NCI-H69 (cell line): Measurements from ENCODE around the gene CHRM2.

Experiments used
- DNase-seq: peaks from one replicate; lab custom pipeline; 2025; lab: John Stamatoyannopoulos, UW

The CHRM2 gene

GRCh38 chr7:136868496-136869000 lies at the start of gene CHRM2:
Gene CHRM2, plus strand, starts transcription at chr7:136868652. Its CDS starts 146,214 bp downstream, at chr7:137014866.
- DNase-seq = peak; percentile 81

- peak; percentile 55 for DNase-seq
Observed at GRCh38 chr7:136831398-136831797, 37.1 kb upstream of the CHRM2 start.

GRCh38 chr7:136845899-136846465 lies 22.5 kb upstream of the CHRM2 start:
- DNase-seq = no peak

- DNase-seq = no peak
Observed at GRCh38 chr7:136847858-136848257, 20.6 kb upstream of the CHRM2 start.

- no peak for DNase-seq
Observed at GRCh38 chr7:136853654-136854053, 14.8 kb upstream of the CHRM2 start.

GRCh38 chr7:136857573-136857972 lies 10.9 kb upstream of the CHRM2 start:
- no peak for DNase-seq

- no peak for DNase-seq
Observed at GRCh38 chr7:136859803-136860202, 8.6 kb upstream of the CHRM2 start.

- DNase-seq = no peak
Observed at GRCh38 chr7:136865236-136865635, 3.2 kb upstream of the CHRM2 start.

- DNase-seq = no peak
Observed at GRCh38 chr7:136865777-136866176, 2.7 kb upstream of the CHRM2 start.

GRCh38 chr7:136869001-136869961 lies 829 bp downstream of the CHRM2 start:
- peak; percentile 61 for DNase-seq

- DNase-seq = peak; percentile 57
Observed at GRCh38 chr7:136869991-136870865, 1.8 kb downstream of the CHRM2 start.

GRCh38 chr7:136870866-136871487 lies 2.5 kb downstream of the CHRM2 start:
- peak; percentile 65 for DNase-seq

GRCh38 chr7:136874393-136875032 lies 6.1 kb downstream of the CHRM2 start:
- DNase-seq = peak; percentile 77

GRCh38 chr7:136877509-136877908 lies 9.1 kb downstream of the CHRM2 start:
- no peak for DNase-seq

- no peak for DNase-seq
Observed at GRCh38 chr7:136877990-136878389, 9.5 kb downstream of the CHRM2 start.

- no peak for DNase-seq
Observed at GRCh38 chr7:136878878-136879277, 10.4 kb downstream of the CHRM2 start.

GRCh38 chr7:136883046-136883445 lies 14.6 kb downstream of the CHRM2 start:
- DNase-seq = no peak

- DNase-seq = no peak
Observed at GRCh38 chr7:136884492-136884891, 16.0 kb downstream of the CHRM2 start.

GRCh38 chr7:136887317-136887716 lies 18.9 kb downstream of the CHRM2 start:
- no peak for DNase-seq

- DNase-seq = no peak
Observed at GRCh38 chr7:136890399-136890798, 21.9 kb downstream of the CHRM2 start.

GRCh38 chr7:136891850-136892249 lies 23.4 kb downstream of the CHRM2 start:
- DNase-seq = peak; percentile 74
